CD4-positive, alpha-beta T cell treated with Interleukin-12 subunit alpha and Interleukin-12 subunit beta, for 1 hour (primary cell): Measurements from ENCODE around the gene ERI2.
"Not testable (repeated sequence)": the region's sequence is repeated elsewhere in the genome, so short reads cannot be mapped to it uniquely, and the experiment has no call there.

Experiments used
- DNase-seq: peaks from one replicate; pipeline ENCODE4 v3.0.0-alpha.2; 2020

Gene ERI2

DNA sequence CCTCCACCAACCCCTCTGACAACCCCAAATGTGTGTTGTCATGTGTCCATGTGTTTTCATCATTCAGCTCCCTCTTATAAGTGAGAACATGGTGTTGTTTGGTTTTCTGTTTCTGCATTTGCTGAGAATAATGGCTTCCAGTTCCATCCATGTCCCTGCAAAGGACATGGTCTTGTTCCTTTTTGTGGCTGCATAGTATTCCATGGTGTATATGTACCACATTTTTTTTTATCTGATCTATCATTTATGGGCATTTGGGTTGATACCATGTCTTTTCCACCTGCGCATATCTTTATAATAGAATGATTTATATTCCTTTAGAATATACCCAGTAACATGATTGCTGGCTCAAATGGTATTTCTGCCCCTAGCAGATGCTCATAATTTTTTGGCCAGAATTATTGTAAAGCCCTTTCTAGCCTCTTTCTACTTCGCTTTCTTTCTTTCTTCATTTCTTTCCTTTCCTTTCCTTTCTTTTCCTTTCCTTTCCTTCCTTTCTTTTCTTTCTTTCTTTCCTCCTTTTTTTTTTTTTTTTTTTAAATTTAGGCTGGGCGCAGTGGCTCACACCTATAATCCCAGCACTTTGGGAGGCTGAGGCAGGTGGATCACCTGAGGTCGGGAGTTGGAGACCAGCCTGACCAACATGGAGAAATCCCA is 12.8 kb upstream of the ERI2 start:
- no peak for DNase-seq

DNA sequence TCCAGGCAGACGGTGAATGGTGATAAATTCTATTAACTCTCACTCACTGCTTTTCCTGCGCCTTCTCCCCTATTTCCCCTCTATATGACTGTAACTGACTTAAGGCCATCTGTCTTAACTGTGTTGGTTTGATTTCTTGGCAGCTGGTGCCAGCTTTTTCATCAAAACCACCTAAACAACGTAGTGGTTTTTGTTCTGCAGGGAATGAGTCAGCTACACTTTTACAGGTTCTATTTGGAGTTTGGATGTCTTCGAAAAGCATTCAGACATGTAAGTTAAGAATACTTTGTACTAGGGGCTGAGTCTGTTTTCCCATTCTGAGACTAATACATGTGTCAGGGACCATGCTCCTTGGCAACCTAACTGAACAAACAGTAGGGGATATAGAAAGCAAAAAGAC is 8.5 kb upstream of the ERI2 start:
- DNase-seq, result no peak

DNA sequence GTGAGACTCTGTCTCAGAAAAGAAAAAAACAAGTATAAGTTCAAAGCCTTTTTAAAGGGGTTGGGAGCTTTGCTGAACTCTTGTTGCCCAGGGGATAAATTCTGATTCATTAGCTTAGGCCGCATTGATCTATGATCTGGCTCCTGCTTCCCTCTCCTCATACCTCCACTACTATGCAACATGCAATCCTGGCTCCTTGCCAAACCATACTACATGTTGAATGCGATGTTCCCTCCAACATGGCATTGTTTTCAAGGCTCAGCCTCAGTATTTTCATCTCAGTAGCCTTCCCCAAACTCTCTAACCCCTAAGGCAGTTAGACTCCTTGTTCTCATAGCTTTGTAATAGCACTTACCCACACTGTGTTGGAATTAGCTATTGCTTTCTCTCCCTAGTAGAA is 6.2 kb upstream of the ERI2 start:
- DNase-seq, result no peak

DNA sequence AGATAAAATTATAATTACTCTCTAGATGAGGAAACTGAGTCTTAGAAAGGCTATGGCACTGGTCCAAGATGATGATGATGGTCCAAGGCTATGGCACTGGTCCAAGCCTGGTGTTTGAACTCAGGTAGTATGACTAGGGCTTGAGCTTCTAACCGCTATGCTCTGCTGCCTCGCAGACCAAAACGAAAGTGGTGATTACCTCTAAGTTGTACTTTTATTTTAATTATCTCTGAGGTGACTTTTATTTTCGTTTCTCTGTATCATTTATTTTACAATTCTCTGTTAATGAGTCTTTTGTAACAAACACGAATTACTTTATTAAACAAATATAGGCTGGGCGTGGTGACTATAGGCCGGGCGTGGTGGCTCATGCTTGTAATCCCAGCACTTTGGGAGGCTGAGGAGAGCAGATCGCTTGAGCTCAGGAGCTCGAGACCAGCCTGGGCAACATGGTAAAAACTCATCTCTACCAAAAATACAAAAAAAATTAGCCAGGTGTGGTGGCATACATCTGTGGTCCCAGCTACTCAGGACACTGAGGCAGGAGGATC is 5.7 kb upstream of the ERI2 start:
- DNase-seq, result no peak

DNA sequence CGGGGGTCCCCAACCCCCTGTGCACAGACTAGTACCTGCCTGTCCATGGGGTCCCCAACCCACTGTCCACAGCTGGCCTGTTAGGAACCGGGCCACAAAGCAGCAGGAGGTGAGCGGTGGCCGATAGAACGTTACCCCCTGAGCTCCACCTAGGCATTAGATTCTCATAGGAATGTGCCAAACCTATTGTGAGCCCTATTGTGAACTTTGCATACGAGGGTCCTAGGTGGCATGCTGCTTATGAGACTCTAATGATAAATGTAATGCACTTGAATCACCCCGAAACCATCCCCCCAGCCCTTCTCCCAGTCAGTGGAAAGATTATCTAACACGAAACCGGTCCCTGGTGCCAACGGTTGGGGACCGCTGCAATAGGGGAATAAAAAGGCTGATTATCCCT is 1.6 kb upstream of the ERI2 start:
- DNase-seq, result no peak

DNA sequence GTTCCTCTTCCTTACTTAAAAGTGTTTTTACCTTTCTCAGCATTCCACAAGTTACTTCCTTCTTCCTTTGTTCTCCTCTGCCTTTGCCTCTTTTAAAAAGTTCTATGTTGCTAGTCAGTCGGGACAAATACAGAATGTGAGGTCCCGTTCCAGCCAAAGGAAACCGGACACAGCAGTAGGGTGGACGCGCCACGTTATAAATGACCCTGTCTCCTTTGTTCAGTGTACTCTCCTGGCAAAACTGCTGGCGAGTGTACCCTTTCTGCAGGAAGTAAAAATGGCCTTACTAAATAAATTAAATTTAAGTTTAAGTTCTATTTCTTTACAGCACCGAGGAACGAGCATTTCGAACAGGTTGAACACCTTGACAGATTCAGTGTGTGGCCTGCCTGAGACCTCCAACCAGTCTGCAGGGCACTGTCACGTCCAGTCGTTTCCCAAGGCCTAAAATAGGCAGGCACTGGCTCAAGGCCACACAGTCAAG is 546 bp downstream of the ERI2 start:
- DNase-seq, result not testable (repeated sequence)

DNA sequence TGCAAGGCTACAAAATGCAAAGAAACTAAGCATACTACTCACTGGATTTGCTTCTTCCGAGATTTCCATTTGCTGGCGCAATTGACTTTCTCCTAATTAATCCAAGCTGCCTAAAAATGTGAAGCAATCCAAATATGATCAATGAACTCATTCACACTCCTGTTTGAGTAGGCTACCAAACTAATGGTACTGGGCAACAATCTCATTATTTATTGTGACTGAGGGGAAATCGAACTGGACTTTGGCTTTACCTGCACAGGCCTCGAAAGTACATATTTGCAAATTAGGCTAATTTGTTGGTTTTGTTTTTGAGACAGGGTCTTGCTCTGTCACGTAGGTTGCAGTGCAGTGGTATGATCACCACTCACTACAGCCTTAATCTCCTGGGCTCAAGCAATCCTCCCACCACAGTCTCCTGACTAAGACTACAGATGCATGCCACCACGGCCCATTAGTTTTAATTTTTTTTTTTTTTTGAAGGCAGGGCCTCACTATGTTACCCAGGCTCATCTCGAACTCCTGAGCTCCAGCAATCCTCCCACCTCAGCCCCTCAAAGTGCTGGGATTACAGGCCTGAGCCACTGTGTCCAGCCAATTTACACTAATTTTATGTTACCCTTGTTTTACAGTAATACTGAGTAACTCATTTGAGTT is 2.6 kb downstream of the ERI2 start:
- no peak for DNase-seq

DNA sequence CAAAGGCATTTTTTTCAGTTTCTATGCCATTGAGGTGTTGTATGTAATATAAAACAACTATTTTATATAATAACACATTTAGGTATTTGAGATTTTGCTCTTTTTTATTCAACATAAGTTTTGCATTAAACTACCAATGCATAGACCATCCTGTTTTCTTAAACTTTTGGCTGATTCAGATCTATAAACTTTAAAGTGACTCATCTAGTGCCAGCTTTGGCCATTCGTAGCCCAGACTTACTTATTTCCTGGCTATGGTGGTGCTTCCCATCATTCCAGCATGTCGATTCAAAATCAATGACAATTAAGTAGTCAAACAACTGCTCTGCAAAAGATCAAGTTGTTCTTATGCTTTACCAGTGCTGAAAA is 3.1 kb downstream of the ERI2 start:
- DNase-seq, result no peak

DNA sequence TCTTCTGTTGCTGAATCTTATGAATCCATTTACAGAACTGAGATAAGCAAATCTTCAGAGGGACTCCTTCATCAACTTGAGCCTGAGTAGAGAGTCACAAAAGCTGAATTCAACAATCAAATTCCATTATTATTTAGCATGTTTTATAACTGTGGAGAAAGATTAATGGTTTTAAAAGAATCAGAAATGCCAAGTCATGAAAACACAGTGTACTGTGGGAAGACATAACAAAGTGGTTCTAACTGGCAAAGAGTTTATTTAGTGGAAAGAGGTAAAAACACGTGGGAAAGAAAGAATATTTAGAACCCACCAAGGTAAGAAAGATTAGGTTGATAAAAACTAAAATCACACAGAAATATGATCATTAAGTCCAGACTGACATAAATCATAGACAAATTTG is 5.0 kb downstream of the ERI2 start:
- no peak for DNase-seq

DNA sequence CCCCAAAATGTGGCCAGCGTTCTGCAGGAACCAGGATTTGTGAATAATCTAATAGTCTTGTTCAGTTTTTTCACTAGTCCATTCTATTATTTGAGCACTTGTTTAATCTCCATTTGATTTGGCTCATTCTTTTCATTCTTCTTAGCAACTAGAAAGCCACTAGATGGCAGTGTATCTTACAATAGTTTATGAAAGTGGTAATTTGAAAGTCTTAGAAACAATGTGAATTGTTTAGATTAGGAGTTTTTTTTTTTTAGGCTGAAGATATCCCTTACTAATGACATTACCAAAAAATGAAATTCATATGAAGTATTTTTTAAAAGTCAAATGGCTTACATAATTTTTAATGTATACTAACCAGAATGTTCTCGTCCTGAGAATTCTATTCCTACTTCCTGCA is 6.7 kb downstream of the ERI2 start:
- DNase-seq, result peak; percentile 3

DNA sequence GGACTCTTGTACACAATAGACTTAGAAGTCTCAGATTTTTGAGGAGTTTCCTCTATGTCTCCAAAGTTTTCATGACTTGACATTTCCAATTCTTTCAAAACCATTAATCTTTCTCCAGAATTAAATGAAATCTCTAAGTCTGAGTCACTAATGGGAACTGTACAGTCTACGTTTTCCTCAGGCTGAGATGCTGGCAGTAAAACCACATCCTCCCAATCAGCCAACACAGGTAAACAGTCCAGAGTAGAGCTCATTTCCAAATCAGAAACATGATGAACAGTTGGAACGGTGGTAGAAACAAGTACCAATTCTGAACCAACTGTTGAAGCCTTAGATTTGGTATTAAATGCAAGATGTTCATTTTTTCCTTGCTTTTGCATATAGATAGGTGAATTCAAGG is 7.9 kb downstream of the ERI2 start:
- DNase-seq, result peak; percentile 9

DNA sequence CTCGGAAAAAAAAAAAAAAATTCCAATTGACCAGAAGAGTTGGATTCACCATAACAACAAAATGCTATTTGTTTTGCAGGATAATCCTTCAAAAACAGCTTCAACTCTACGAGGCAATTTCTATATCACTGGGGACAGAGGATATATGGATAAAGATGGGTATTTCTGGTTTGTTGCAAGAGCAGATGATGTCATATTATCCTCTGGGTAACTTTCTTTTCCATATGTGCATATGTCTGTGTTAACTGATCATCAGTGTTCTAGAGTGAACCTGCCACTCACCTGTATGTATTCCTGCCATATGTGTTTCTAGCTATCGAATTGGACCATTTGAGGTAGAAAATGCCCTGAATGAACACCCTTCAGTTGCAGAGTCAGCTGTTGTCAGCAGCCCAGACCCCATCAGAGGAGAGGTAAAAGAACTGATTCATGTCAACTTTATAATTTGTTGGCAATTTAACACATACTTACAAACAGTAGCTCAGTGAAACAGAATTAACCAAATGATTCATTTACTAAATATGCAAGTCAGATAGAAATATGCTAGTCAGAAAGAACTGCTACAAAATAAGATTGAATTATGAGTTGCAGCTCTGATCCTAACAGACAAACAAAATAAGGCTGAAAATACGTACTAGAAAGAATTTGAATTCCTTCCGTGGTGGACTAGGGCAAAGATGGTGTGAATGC is 14.2 kb downstream of the ERI2 start:
- no peak for DNase-seq

DNA sequence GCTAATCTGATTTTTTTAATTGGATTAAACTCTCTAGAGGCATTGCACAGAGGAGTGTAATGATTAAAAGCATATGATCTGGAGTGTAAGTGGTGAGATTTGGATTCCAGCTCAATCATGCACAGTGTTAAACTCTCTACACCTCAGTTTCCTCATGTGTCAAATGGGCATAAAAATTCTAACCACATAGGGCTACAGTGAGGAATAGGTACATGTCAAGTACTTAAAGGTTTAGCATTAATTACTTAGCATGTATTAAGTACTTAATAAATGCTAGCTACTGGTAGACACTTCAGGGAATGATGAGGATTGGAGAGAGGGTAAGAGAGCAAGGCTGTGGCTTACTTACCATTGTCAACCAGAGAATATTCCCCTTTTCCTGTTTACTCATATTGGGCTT is 17.1 kb downstream of the ERI2 start:
- DNase-seq, result no peak

DNA sequence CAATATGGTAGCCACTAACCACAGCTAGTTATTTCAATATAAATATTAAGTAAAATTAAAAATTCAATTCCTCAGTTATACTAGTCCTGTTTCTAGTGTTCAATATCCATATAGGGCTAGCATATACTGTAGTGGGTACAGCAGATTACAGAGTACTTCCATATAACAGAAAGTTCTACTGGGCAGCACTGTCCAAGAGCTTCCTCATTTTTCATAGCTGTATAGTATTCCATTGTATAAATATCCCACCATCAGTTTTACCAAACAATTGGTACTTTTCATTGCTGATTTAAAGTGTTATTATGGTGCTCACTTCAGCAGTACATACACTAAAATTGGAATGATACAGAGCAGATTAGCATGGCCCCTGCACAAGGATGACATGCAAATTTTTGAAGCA is 22.1 kb downstream of the ERI2 start:
- DNase-seq, result no peak

DNA sequence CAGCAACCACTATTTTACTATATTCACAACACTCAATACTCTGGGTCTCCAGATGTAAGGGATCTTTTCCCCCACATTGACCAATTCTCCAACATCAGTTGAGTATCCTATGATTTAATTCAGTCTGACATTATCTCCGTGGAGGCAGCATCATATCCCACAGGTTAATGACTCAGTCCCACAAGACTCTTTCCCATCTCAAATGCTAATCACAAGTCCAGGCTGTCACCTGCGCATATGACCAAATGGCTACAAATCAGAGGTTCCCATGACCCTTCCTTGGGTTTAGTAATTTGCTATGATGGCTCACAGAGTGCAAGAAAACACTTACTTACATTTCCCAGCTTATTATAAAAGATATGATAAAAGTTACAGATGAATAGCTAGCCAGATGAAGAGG is 23.8 kb downstream of the ERI2 start:
- DNase-seq, result no peak

DNA sequence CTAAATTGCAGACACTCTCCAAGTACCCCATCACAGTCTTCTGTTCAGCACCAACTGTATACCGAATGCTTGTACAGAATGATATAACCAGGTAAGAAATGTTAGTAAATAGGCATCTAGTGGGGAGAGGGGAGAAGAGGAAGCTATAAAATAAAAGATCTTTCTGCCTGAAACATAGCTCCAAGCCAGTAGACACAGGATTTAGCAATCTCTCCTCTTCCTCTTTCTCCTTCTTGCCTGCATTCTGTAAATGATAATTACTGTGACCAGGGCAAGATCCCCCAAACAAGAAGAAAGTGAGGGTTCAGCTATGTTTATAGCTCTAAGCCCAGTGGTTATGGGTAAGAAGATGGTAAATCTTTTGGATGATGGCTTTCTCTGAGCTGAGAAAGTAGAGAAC is 24.6 kb downstream of the ERI2 start:
- no peak for DNase-seq

DNA sequence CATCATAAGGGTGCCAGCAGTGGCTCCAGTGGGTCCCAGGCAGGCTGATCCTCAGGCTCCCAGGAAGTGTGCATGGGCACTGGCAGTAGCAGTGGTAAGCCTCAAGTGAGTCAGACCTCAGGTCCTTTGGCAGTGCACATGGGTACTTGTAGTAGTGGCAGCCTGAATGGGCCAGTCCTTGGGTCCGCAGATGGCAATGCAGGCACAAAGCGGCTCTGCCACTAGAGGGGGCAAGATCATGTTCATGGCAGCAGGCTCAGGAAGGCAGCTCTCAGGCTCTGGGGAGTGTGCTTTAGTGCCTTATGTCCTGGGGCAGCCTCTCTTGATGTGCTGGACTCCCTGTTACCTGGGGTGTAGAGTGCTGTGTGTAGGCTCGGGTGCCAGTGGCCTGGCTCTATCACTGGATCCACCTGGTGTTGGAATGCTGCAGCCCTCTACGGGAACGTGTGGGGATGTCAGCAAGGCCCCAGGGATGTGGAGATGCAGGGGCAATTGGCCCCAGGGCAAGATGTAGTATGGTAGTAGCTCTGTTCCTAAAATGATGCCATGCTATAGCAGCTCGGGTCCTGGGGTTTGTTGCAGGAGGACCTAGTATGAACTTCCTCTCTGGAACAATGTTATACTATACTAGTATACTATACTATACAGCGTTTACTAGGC is 31.4 kb downstream of the ERI2 start:
- peak; percentile 59 for DNase-seq

DNA sequence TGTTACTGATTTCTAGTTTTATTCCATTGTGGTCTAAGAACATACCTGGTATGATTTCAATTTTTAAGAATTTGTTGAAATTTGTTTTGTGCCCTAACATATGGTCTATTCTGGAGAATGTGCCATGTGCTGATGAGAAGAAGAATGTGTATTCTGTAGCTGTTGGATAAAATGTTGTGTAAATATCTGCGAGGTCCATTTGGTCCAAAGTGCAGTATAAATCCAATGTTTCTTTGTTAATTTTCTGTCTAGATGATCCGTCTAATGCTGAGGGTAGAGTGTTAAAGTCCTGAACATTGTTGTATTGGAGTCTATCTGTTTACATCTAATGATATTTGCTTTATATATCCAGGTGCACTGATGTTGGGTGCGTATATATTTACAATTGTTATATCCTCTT is 32.6 kb downstream of the ERI2 start:
- DNase-seq, result no peak

DNA sequence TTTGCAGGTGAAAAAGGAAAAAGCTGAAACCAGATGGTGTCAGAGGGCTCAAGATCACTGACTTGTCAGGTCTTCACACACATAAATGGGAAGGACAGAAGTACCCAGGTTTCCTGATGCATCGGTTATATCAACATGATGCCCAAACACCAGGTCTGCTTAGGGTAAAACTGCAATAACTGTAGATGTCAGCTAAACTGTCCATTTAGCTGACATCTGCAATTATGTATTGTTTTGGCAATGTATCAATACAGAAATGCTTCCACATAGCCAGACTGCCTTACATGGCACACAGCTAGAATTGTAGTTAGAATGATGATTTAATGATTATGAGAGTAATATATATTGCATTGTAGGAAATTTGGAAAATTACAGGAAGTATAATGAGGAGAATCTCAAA is 37.5 kb downstream of the ERI2 start:
- DNase-seq, result no peak

DNA sequence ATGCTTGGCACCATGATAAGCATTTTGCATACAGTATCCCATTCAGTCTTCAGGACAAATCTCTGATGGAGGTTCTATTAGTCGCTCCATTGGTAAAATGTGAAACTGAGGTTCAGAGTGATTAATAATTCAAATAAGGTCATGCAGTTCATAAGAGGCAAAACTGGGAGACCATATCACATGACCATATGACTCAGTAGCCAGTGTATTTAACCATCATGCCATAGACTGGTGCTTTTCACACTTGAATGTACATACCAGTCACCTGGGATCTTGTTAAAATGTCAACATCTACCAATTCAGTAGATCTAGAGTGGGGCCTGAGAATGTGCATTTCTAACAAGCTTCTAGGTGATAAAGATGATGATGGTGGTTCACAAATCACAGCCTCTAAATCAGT is 38.2 kb downstream of the ERI2 start:
- DNase-seq, result no peak

DNA sequence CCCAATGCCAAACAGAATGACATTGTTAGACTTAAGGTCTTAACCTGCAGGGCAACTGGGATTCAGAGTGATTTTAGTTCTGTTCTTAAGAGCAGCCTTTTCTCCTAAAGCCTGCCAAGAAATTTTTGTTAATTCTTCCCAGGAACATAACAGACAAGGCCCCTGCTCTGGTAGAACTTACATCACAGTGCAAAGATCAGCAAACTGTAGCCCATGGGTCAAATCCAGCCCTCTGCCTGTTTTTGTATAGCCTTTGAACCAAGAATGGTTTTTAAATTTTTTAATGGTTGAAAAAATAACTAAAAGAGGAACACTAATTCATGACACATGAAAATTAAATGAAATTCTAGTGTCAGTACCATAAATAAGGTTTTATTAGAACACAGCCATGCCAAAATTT is 38.7 kb downstream of the ERI2 start:
- no peak for DNase-seq

DNA sequence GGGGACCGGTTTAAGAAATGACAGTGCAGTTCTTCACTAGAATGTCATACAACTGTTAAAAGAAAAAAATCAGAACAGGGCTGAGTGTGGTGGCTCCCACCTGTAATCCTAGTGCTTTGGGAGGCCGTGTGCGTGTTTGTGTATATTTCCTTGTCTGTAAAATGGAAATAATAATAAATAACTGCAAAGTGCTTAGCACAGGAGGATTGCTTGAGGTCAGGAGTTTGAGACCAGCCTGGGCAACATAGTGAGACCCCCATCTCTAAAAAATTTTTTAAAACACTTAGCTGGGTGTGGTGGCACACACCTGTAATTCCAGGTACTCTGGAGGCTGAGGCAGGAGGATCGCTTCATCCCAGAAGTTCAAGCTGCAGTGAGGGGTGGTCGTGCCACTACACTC is 40.0 kb downstream of the ERI2 start:
- no peak for DNase-seq

DNA sequence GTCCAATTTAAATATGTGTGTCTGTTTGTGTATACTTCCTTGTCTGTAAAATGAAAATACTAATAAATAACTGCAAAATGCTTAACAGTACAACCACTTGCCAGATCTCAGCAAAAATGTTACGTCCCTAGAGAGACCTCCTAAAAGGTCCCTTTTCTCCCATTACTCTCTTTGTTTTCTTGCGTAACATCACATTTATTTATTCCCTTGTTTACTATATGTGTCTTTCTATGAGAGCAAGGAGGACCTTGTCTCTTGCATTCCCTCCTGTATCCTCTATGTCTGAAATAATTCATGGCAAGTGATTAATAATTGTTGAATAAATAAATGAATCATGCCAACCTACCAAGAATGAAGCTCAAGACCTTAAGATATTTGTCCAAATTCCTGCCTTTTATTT is 40.5 kb downstream of the ERI2 start:
- DNase-seq, result no peak

DNA sequence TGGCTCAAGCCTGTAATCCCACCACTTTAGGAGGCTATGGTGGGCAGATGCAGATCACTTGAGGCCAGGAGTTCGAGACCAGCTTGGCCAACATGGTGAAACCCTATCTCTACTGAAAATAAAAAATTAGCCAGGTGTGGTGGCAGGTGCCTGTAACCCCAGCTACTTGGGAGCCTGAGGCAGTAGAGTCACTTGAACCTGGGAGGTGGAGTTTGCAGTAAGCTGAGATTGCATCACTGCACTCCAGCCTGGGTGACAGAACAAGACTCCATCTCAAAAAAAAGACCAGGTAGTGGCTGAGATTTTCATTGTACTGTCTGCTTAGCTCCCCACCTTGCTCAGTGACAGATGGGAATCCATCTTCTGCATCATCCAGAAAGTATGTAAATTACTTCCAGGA is 41.8 kb downstream of the ERI2 start:
- not testable (repeated sequence) for DNase-seq
